Stimulated activated CD8-positive, alpha-beta memory T cell treated with anti-CD3 and anti-CD28 coated beads, Interleukin-12 subunit alpha, Interleukin-12 subunit beta, amount 100 ng/mL, for 1 hour (primary cell): Measurements from ENCODE around the gene RPP40.

Experiments
- DNase-seq: peaks from one replicate; pipeline ENCODE4 v3.0.0-alpha.2; 2020; ENCODE audit warnings: low read depth

Gene RPP40

DNA sequence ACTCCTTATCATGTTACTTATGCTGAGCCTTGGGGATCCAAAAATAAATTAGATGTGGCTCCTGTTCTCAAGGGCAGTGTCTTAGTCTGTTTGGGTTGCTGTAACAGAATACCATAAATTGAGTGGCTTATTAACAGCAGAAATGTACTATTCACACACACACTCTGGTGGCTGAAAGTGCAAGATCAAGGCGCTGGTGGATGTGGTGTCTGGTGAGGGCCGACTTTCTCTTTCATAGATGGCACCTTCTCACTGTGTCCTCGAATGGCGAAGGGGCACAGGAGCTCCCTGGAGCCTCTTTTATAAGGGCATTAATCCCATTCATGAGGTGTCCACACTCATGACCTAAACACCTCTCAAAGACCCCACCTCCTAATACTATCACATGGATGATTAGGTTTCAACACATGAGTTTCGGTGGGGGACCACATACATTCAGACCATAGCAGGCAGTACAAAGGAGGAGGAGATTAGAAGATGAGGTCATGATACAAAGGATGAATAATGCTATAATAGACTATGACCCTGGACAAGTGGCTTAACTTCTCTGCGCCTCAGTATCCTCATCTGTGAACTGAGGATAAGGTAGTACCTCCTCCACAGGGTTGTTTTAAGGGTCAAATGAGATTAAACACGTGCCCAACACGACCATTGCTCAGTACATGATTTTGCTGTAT lies 34.1 kb downstream of the RPP40 start:
- no peak for DNase-seq

DNA sequence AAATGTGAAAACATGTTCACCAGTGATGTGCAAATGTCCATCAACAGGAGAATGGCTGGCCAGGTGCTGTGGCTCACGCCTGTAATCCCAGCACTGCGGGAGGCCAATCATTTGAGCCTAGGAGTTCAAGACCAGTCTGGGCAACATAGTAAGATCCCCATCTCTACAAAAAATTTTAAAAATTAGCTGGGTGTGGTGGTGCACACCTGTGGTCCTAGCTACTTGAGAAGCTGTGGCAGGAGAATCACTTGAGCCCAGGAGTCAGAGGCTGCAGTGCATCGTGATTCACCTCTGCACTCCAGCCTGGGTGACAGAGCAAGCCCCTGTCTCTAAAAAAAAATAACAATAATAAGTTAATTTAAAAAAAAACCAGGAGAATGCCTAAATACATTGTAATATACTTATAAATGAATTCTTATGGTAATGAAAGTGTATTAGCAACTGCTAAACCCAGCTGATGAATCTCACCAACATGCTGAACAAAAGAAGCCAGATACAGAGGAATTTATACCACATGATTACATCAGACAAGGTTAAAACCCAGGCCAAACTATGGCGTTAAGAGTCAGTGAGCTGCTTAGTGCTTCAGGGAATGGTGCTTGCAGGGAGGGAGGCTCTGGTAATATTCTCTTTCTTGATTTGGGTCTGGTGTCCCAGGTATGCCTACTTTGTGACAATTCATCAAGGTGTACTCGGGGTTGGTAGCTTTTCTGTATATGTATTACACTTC lies 36.4 kb downstream of the RPP40 start:
- no peak for DNase-seq

DNA sequence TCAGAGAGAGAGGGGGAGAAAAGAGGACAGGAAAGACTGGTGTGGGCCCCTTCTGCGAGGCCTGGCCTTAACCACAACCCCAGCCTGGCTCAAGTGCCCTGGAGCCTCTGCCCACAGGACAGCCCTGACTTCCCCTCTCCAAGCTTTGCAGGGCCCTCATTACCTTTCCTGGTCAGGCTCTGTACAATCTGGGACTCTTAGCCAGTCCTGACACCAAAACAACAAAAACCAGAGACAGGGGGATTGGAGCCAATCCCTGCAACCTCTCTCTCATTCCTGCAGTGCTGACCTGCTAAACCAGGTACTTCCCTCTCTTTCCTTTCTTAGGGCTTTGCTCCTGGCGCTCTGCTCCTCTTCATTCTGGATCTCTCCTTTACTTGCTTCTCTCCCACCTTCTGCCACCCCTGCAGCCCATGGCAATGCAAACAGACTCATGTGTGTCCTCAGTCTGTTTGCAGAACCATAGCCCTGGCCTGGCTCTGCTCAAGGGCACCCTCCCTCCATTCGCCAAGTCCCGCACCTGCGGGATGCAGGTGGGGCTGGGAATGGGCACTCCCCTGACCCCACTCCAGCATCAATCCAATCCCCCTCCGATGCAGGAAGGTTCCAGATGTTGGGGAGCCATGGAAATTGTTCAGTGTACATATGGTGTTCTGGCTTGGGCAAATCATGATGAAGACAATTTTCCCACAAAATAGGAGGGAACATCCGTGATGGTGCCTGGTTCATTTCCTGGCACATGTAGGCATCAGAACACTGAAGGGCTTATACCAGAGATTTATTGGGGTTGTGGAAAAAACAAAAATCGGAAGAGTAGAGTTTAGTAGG lies 38.1 kb downstream of the RPP40 start:
- DNase-seq = no peak

DNA sequence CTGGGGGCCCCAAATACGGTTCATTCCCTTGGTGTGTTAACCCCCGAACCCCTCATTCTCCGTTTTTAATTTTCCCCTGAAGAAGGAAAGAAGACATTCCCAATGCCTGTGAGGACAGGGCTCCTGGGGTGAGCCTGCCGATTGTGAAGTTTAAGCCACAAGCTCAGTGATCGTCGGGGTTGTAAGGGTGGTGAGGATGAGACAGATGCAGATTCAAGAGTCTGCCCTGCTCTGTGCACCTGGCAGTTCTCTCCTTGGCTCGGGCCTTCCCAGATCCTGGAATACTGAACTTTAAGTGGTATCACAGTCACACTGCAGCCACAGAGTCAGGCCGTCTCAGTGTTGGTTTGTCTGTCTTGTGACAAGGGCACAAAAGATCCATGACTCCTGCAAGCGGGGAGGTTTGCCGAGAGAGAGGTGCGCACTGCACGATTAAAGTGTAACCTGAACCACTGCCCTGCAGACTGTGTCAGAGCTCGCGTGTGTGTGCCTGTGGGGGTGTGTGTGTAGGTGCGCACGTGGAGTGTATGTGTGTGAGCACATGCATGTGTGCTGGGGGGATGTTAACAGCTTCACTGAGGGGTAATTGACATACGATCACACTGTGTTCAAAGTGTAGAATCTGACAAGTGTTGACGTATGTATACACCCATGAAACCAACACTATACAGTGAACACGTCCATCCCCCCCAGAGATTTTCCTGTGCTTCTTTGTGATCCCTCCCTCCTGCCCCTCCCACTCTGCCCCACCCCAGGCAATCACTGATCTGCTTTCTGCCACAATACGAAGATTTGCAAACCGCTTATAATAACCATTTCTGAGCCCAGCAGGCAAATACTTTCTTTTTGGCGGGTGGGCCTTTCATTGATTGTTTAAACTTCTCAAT lies 38.9 kb downstream of the RPP40 start:
- DNase-seq = no peak

DNA sequence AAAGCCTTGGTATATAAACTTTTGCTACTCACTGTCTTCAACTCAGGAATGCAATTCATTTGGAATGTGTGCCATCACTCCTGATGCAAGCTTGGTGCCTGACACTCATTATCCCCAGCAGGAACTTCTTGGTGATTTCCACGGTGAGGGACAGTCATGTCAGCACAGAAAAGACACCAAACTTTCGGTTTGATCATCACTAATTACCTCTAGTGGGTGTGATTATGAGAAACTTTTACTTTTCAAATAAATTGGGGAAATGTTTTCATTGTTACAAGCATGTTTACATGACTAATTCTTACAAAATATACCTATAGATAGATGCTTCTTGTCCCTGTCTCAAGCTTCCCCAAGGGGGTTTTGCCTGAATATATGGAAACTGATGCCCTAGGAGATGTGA lies 40.9 kb downstream of the RPP40 start:
- DNase-seq = no peak

DNA sequence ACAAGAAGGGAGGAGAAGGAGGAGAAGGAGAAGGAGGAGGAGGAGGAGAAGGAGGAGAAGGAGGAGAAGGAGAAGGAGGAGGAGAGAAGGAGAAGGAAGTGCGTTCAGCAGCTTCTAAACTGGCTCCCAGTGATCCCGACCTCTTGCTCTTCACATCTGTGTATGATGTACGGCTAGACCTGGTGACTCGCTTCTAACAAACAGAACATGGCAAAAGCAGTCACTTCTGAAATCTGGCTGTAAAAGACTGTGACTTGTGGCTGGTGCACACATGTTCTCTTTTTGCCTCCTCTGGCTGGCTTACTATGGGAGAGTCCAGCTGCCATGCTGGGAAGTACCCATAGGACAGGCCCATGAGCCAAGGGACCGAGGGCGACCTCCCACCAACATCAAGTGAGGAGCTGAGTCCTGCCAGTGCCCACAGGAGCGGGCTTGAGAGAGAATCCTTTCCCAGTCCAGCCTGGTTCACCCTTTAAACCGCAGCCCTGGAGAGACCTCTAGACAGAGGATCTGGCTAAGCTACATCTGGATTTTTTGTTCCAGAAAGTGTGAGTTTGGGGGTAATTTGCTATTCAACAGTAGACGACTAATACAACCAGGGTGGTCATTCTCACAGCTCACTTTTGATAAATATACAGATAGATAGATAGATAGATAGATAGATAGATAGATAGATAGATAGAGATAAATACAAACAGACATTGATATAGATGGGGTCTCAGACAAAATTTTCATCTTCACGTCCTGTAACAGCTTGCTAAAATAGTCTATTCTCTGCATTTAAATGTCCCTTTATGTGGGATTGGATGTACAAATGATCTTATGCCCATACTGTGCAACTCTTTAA lies 42.3 kb downstream of the RPP40 start:
- DNase-seq = no peak

DNA sequence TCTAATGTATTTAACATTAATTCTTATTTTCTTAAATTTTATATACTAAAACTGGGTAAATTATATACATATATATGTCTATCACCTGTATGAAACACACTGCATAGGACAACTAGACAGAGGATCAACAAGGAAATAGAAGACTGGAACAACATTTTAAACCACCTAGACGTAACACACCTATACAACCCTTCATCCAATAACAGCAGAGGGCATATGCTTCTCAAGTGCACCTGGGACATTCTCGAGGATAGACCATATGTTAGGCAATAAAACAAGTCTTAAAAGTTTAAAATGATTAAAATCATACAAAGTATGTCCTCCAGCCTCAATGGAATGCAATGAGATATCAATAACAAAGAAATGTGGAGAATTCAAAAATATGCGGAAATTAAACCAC lies 45.2 kb downstream of the RPP40 start:
- DNase-seq = no peak

DNA sequence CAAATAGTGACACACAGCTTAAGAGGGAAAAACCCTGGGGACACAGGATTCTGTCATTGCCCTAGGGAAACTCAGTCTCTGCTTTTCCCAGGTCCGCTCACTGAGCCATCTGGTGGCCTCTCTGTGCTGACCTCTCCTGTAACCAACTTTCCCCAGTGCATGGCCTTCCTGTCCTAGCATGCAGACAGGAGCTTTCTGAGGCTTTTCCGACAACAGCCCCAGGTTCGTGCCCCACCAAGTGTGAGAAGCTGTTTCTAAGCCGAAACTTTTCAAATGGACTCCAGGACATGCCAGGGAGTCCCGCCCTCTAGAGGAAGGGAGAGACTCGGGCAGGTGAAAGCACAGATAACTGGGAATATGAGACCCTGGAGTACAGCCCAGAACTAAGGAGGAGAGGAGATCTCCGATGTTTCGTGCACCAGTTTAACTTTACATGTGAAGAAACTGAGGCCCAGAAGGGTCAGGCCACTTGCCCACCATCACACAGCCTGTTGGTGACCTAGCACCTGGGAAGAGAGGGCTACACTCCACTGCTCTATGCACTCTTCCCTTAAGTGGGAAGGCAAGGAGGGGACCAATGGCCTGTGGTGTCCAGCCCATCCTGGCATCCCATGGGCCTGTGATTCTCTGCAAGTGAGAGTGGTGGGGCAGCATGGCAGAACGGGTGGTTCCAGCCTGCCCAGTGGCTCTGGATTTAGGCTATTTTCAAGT lies 46.2 kb downstream of the RPP40 start:
- no peak for DNase-seq

DNA sequence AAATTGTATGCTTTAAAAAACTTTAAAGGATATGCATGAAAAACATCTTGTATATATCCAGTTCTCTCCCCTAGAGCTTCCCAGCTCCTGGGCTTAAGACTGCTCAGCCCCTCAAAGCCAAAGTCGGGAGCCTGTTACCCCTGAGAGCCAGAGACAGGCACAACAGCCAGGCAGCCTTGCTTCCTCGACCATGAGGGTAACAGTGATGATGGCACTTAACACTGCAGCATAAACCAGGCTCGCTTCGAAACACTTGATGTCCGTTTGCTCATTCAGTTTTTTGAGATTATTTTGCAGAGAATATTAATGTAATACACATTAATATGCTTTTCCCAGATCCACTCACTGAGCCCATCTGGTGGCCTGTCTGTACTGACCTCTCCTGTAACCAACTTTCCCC lies 47.2 kb downstream of the RPP40 start:
- no peak for DNase-seq

DNA sequence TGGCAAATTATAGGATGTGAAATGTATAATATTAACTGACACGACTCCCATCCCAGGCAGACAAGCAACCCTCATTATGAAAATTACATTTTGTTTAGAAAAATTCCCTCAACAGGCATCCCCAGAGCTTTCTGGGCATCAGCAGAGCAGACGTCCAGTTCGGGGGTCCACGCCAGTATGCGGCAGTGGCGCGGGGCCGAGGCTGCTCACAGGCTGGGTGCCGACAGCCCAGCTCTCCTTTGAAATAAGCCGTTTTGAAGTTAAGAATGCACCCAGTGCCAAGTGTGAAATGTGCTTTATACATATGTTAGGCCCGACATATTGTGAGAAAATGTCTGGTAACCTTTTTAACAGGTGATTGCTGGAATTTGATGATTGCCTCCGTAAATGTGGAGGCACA lies 50.4 kb downstream of the RPP40 start:
- no peak for DNase-seq

DNA sequence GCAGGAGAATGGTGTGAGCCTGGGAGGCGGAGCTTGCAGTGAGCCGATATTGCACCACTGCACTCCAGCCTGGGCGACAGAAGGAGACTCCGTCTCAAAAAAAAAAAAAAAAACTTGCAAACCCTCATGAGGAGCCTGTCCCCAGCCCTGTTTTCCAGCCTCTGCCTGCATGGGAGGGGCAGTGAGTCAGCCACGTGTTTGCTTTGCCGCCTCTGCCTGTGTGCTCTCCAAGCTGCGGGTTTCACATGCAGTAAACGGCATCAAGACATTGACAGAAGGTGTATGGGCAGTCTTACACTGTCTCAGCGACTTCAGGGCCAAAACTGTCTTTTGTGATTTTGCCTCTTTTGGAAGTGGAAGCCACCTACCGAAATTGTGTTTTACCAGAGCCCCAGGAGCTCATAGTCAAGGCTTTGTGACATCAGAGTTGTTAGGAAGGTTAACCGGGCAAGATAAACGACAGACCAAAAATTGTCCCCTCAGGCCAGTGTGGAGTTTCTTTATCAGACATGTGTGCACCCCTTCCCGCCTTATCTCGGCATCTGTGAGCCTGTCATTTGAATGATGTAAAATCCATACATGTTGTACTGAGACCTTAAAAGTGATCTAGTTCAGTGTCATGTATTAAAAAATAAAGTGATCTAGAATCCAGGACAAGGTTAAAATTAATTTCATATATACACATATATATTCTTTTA lies 52.9 kb downstream of the RPP40 start:
- no peak for DNase-seq

DNA sequence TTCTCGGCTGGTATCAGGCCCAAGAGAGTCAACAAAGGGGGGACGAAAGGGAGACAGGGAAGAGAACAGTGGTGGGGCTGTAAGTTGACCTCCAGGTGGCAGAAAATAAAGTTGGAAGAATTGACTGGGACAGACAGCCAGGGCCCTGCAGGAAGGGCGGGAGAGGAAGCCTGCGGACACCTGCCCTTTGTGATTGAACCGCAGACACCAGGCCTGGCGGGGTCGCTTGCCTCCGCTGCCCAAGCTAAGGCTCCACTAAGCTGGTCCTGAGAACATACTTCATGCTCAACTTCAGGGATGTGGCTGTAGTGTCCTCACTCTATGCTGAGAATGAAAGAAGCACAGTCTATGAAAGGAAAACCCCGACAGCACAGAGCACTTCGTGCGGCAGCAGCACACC lies 53.8 kb downstream of the RPP40 start:
- DNase-seq = no peak

DNA sequence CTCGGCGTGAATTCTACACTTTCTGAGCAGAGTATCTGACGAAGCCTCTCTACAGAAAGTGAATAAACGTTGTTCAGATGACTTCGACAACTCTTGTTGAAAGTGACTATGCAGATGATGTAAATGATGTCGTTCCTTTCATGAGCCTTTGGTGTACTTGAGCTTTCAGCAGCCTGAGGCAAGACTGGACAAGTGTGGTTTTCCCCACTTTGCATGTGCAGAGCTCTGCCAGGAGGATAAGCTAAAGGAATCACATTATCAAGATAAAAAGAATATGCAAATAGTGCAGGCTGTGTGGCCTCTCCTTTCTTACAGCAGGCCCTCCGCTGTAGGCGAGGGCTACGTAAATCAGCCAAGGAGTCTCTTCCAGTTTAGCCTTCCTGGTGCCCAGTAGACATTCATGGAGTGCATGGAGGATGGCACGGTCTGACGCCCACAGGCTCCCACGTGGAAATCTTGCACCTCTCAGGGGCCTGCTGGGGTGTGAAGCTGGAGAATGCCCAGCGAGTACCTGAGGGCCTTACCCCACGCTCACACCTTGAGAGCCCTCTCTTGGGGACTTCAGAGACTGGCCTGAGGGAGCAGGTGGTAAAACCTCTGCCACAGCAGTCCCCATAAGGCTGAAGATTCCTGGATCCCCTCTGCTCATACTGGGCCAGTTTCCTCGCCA lies 54.9 kb downstream of the RPP40 start:
- no peak for DNase-seq

DNA sequence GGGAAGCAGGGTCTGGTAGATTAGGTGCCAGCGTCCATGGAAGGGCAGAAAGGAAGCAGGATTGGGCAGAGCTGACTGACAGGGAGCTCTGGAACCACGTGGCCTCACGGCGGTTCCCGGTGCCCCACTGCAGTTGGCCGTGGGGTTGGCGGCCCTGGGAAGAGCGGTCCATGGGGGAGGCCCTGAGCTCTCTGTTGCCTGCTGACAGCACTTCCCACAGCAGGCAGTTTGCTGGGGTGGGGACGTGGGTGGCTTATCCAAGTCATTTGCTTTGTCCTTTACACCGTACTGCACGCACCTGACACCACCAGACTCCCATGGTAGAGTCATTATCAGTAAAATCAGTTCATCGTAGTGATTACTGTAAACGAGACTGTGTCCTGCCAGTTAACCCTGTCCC lies 56.1 kb downstream of the RPP40 start:
- DNase-seq = no peak

DNA sequence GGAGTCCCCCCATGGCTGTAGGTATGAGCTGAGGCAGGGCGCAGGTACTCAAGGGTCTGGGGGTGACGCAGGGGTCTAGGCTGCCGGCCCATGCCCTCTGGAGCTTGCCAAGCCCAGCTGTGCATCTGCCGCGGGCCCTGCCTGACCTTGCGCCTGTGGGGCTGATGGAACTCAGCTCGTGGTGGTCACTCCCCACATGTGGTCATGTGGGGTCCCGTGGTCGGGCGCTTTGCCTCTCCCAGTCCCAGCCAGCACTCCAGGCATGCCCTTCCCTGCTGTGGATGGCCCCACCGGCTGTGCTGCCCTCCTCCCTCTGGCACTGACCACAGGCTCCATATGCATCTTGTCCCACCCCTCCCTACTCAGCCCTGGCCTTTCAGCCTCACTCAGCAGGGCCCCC lies 57.3 kb downstream of the RPP40 start:
- no peak for DNase-seq
